ENCODE measurements around the gene MAGEA1. TPM values are rescaled to one million over a fixed set of nuclear protein-coding genes. Genes with fewer than 3 reads are reported as not detected.
A peak's percentile ranks its signal among the peaks of the same experiment; 100 is the strongest.
"Not testable (repeated sequence)": the region's sequence is repeated elsewhere in the genome, so short reads cannot be mapped to it uniquely, and the experiment has no call there.

MAGEA1 gene
- total RNA-seq, 1 experiment from 2014 or later: 31.6 TPM

DNA sequence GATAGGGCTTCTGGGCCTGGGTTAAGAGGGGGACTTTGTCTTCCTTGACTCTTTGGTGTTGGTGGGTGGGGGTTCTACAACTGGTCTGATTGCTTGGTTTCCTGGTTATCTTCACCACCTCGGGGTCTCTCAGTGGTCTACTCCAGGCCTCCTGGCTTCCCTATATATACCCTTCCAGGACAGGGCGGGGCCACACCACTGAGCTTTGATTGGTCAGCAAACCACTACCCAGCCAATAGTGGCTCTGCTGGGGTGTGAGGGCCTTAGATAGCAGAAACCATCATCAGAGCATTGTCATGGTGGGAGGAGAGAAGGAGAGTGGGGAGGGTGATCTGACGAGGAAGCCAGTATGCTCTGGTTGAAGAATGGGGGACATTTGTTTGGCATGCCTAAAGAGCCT, 14.4 kb upstream of the MAGEA1 start:
- Histone ChIP-seq H3K27ac (ENCODE audit: low read length) (no peak overlapping the region), H4K20me1 (ENCODE audit: insufficient read depth, low read depth, low read length) (no peaks in the 10 kb centered on the region), H3K79me2 (ENCODE audit: low read length) (no peaks in the 10 kb centered on the region), H3K4me3 (ENCODE audit: low read length) (no peak overlapping the region), H3K27me3 (ENCODE audit: low read length) (no peaks in the 10 kb centered on the region), H3K4me1 (ENCODE audit: low read length) (no peaks in the 10 kb centered on the region), H2AFZ (ENCODE audit: low read length) (no peak overlapping the region), H3K9me3 (ENCODE audit: low read length) (no peaks in the 10 kb centered on the region), H3K9ac (ENCODE audit: low read length) (no peak overlapping the region), H3K4me2 (ENCODE audit: low read depth, low read length, poor library complexity, severe bottlenecking) (no peak overlapping the region), H3K9me2 (replicated peaks; ENCODE audit: insufficient read depth, low read length) (no peaks in the 10 kb centered on the region), H3K36me3 (ENCODE audit: insufficient read depth, low read length) (no peaks in the 10 kb centered on the region)
- DNase-seq: peak; percentile 54

DNA sequence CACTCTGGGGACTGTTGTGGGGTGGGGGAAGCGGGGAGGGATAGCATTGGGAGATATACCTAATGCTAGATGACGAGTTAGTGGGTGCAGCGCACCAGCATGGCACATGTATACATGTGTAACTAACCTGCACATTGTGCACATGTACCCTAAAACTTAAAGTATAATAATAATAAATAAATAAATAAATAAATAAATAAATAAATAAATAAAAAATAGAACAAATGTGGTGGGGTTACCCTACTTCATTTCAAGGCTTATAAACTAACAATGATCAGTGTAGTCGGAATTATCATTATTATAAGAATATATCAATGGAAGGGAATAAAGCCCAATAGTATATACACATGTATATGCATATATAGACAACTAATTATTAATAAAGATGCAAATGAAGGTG, 10.7 kb upstream of the MAGEA1 start:
- not testable (repeated sequence) for H2AFZ ChIP-seq (ENCODE audit: low read length); DNase-seq; H3K4me1 ChIP-seq (ENCODE audit: low read length); H3K9me2 ChIP-seq (replicated peaks; ENCODE audit: insufficient read depth, low read length); H3K27ac ChIP-seq (ENCODE audit: low read length); H3K9ac ChIP-seq (ENCODE audit: low read length); H3K27me3 ChIP-seq (ENCODE audit: low read length); H4K20me1 ChIP-seq (ENCODE audit: insufficient read depth, low read depth, low read length); H3K9me3 ChIP-seq (ENCODE audit: low read length); H3K36me3 ChIP-seq (ENCODE audit: insufficient read depth, low read length); H3K4me2 ChIP-seq (ENCODE audit: low read depth, low read length, poor library complexity, severe bottlenecking); H3K79me2 ChIP-seq (ENCODE audit: low read length); H3K4me3 ChIP-seq (ENCODE audit: low read length)

DNA sequence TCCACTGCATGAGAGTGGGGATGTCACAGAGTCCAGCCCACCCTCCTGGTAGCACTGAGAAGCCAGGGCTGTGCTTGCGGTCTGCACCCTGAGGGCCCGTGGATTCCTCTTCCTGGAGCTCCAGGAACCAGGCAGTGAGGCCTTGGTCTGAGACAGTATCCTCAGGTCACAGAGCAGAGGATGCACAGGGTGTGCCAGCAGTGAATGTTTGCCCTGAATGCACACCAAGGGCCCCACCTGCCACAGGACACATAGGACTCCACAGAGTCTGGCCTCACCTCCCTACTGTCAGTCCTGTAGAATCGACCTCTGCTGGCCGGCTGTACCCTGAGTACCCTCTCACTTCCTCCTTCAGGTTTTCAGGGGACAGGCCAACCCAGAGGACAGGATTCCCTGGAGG, 2.7 kb downstream of the MAGEA1 start:
- H3K9ac ChIP-seq (ENCODE audit: low read length): no peak overlapping the region
- H3K9me2 ChIP-seq (replicated peaks; ENCODE audit: insufficient read depth, low read length): no peaks in the 10 kb centered on the region
- H3K27ac ChIP-seq (ENCODE audit: low read length): no peak overlapping the region
- H3K36me3 ChIP-seq (ENCODE audit: insufficient read depth, low read length): no peaks in the 10 kb centered on the region
- peaks cover 18% of the 10 kb centered on the region for H3K79me2 ChIP-seq (ENCODE audit: low read length)
- H2AFZ ChIP-seq (ENCODE audit: low read length): no peak overlapping the region
- H3K4me1 ChIP-seq (ENCODE audit: low read length): peaks cover 20% of the 10 kb centered on the region
- no peaks in the 10 kb centered on the region for H3K9me3 ChIP-seq (ENCODE audit: low read length)
- no peak overlapping the region for H3K4me3 ChIP-seq (ENCODE audit: low read length)
- H3K4me2 ChIP-seq (ENCODE audit: low read depth, low read length, poor library complexity, severe bottlenecking): no peak overlapping the region
- peaks cover 12% of the 10 kb centered on the region; the same call in 1 of the 2 replicates for H4K20me1 ChIP-seq (ENCODE audit: insufficient read depth, low read depth, low read length)
- DNase-seq: no peak
- no peaks in the 10 kb centered on the region for H3K27me3 ChIP-seq (ENCODE audit: low read length)

DNA sequence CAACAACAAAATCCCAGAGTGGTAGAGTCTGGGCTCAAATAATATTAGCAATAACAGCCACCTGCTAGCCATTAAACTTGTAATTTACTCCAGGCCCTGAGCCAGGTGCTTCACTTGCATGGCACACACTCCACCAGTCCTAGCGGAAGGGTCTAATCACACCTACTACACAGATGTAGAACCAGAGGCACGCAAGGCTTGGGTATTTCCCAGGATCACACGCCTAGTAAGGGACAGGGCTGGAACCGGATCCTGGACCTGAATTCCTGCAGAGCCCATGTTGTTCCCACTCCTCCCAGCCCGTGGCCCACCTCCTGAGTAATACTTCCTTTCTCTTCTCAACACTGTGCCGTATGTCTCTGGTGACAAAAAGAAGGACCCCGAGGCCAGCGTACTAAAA, 5.7 kb downstream of the MAGEA1 start:
- Histone ChIP-seq H3K79me2 (ENCODE audit: low read length) (peaks cover 12% of the 10 kb centered on the region), H4K20me1 (ENCODE audit: insufficient read depth, low read depth, low read length) (peaks cover 10% of the 10 kb centered on the region; the same call in 1 of the 2 replicates), H3K4me3 (ENCODE audit: low read length) (no peak overlapping the region), H3K27ac (ENCODE audit: low read length) (no peak overlapping the region), H3K9me3 (ENCODE audit: low read length) (no peaks in the 10 kb centered on the region), H2AFZ (ENCODE audit: low read length) (no peak overlapping the region), H3K4me2 (ENCODE audit: low read depth, low read length, poor library complexity, severe bottlenecking) (no peak overlapping the region), H3K27me3 (ENCODE audit: low read length) (no peaks in the 10 kb centered on the region), H3K4me1 (ENCODE audit: low read length) (peaks cover 11% of the 10 kb centered on the region), H3K36me3 (ENCODE audit: insufficient read depth, low read length) (no peaks in the 10 kb centered on the region), H3K9me2 (replicated peaks; ENCODE audit: insufficient read depth, low read length) (no peaks in the 10 kb centered on the region), H3K9ac (ENCODE audit: low read length) (no peak overlapping the region)
- no peak for DNase-seq

DNA sequence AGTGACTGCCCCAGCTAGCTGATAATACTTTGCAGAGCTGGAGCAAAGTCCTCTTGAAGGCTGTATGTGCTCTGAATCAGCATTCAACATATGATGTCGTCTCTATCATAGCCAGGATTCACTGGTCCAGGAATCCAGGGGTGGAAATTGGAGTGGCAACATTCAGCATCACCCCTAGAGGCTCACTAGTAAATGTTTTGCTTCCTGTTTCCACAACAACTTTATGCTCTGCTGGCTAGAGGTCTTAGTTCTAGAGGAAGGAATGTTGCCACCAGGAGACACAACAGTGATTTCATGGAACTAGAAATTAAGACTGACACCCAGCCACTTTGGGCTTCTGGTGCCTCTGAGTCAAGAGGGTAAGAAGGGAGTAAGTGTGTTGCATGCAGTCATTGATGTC, 11.3 kb downstream of the MAGEA1 start:
- Histone ChIP-seq H3K36me3 (ENCODE audit: insufficient read depth, low read length) (no peaks in the 10 kb centered on the region), H3K4me2 (ENCODE audit: low read depth, low read length, poor library complexity, severe bottlenecking) (no peak overlapping the region), H3K4me1 (ENCODE audit: low read length) (no peaks in the 10 kb centered on the region), H3K9ac (ENCODE audit: low read length) (no peak overlapping the region), H3K9me3 (ENCODE audit: low read length) (no peaks in the 10 kb centered on the region), H3K4me3 (ENCODE audit: low read length) (no peak overlapping the region), H4K20me1 (ENCODE audit: insufficient read depth, low read depth, low read length) (peaks cover 3% of the 10 kb centered on the region; the same call in 1 of the 2 replicates), H2AFZ (ENCODE audit: low read length) (no peak overlapping the region), H3K27me3 (ENCODE audit: low read length) (no peaks in the 10 kb centered on the region), H3K27ac (ENCODE audit: low read length) (no peak overlapping the region), H3K79me2 (ENCODE audit: low read length) (no peaks in the 10 kb centered on the region), H3K9me2 (replicated peaks; ENCODE audit: insufficient read depth, low read length) (no peaks in the 10 kb centered on the region)
- DNase-seq: no peak

DNA sequence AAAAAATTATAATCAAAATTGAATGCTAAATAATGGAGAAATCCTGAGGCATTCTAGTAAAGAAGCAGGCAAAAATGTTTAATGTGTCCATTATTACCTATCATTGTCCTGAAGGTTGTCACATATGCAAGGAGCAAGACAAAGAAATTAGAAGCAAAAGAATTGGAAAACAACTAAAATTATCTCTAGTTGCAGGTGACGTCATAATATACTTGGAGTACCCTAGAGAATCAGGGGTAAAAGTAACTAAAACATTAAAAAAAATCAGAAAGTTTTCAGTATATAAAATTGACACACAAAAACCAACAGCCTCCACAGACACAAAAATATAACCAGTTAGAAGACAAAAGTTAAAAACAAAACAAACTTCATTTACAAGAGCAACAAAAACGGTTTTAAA, 21.4 kb downstream of the MAGEA1 start:
- H3K36me3 ChIP-seq (ENCODE audit: insufficient read depth, low read length): no peaks in the 10 kb centered on the region

DNA sequence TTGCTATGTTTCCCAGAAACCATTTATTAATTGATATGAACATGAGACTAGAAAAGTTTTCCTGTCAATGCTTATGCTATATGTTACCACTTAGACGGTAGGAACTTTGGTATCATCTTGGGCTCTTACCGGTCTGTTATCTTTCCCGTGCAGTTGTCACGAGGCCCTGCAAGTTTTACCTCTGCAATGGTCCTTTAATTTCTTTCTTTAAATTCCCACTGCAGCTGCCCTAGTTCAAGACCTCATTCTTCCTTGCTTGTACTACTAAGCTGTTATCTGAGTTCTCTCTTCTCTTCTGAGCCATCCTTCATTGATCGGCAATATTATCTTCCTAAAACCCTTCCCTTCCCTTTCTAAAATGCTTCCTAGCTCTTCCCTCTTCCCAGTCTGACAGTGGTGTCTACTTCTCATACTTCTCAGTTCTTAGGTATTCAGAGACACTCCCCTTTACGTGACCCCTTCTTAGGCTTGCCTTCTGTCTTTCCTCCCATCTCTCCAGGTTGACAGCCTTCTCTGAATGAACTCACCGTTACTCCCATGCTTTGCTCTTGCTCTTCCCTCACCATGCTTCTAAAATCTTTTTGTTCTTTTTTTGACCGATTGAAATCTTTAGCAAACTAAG, 27.5 kb downstream of the MAGEA1 start:
- Histone ChIP-seq H3K36me3 (ENCODE audit: insufficient read depth, low read length) (no peaks in the 10 kb centered on the region), H3K9me3 (ENCODE audit: low read length) (no peaks in the 10 kb centered on the region), H4K20me1 (ENCODE audit: insufficient read depth, low read depth, low read length) (no peaks in the 10 kb centered on the region), H3K4me2 (ENCODE audit: low read depth, low read length, poor library complexity, severe bottlenecking) (no peak overlapping the region), H3K4me3 (ENCODE audit: low read length) (no peak overlapping the region), H3K9me2 (replicated peaks; ENCODE audit: insufficient read depth, low read length) (no peaks in the 10 kb centered on the region), H3K27me3 (ENCODE audit: low read length) (no peaks in the 10 kb centered on the region), H3K27ac (ENCODE audit: low read length) (no peak overlapping the region), H3K79me2 (ENCODE audit: low read length) (no peaks in the 10 kb centered on the region), H3K4me1 (ENCODE audit: low read length) (no peaks in the 10 kb centered on the region), H3K9ac (ENCODE audit: low read length) (no peak overlapping the region), H2AFZ (ENCODE audit: low read length) (no peak overlapping the region)
- no peak for DNase-seq

More for the DNA sequence above, 21.4 kb downstream of the MAGEA1 start:
- no peak overlapping the region for H3K9ac ChIP-seq (ENCODE audit: low read length)
- no peak overlapping the region for H2AFZ ChIP-seq (ENCODE audit: low read length)
- H3K4me3 ChIP-seq (ENCODE audit: low read length): no peak overlapping the region
- H3K4me2 ChIP-seq (ENCODE audit: low read depth, low read length, poor library complexity, severe bottlenecking): no peak overlapping the region
- no peaks in the 10 kb centered on the region for H4K20me1 ChIP-seq (ENCODE audit: insufficient read depth, low read depth, low read length)
- H3K4me1 ChIP-seq (ENCODE audit: low read length): no peaks in the 10 kb centered on the region
- DNase-seq: no peak
- no peak overlapping the region for H3K27ac ChIP-seq (ENCODE audit: low read length)
- no peaks in the 10 kb centered on the region for H3K27me3 ChIP-seq (ENCODE audit: low read length)
- no peaks in the 10 kb centered on the region for H3K79me2 ChIP-seq (ENCODE audit: low read length)
- H3K9me2 ChIP-seq (replicated peaks; ENCODE audit: insufficient read depth, low read length): no peaks in the 10 kb centered on the region
- no peaks in the 10 kb centered on the region for H3K9me3 ChIP-seq (ENCODE audit: low read length)

DNA sequence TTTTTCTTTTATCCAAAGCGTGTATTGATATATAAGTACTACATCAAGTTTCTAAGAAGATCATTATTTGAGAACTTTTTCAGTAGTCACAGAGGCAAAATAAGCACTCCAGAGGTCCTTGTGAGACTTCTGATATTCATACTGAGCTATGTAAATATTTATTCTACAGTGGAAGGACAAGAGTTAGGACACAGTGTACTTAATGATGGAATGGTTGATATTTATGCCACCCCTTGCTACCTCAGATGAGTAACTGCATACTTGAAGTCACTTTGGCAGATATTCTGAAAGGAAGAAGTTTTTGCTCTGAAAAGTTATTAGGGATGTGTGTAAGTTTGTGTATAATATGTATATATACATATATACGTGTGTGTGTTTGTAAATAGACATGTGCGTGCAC, 30.3 kb downstream of the MAGEA1 start:
- DNase-seq: no peak

More for the DNA sequence above, 30.3 kb downstream of the MAGEA1 start:
- no peaks in the 10 kb centered on the region for H3K79me2 ChIP-seq (ENCODE audit: low read length)
- H3K36me3 ChIP-seq (ENCODE audit: insufficient read depth, low read length): no peaks in the 10 kb centered on the region
- H3K4me3 ChIP-seq (ENCODE audit: low read length): no peak overlapping the region
- no peaks in the 10 kb centered on the region for H3K9me2 ChIP-seq (replicated peaks; ENCODE audit: insufficient read depth, low read length)
- H3K9ac ChIP-seq (ENCODE audit: low read length): no peak overlapping the region
- H3K4me1 ChIP-seq (ENCODE audit: low read length): peaks cover 5% of the 10 kb centered on the region
- no peaks in the 10 kb centered on the region for H4K20me1 ChIP-seq (ENCODE audit: insufficient read depth, low read depth, low read length)
- H3K27ac ChIP-seq (ENCODE audit: low read length): no peak overlapping the region
- no peaks in the 10 kb centered on the region for H3K9me3 ChIP-seq (ENCODE audit: low read length)
- H2AFZ ChIP-seq (ENCODE audit: low read length): no peak overlapping the region
- H3K27me3 ChIP-seq (ENCODE audit: low read length): no peaks in the 10 kb centered on the region
- H3K4me2 ChIP-seq (ENCODE audit: low read depth, low read length, poor library complexity, severe bottlenecking): no peak overlapping the region

All from Karpas-422 (cell line).